ENCODE measurements around the gene ATP10B. TPM values are rescaled to one million over a fixed set of nuclear protein-coding genes. Genes with fewer than 3 reads are reported as not detected.
"Not testable (repeated sequence)": the region's sequence is repeated elsewhere in the genome, so short reads cannot be mapped to it uniquely, and the experiment has no call there.

Gene ATP10B
- total RNA-seq, 1 donor from 2014 or later, result under 0.01 TPM

DNA sequence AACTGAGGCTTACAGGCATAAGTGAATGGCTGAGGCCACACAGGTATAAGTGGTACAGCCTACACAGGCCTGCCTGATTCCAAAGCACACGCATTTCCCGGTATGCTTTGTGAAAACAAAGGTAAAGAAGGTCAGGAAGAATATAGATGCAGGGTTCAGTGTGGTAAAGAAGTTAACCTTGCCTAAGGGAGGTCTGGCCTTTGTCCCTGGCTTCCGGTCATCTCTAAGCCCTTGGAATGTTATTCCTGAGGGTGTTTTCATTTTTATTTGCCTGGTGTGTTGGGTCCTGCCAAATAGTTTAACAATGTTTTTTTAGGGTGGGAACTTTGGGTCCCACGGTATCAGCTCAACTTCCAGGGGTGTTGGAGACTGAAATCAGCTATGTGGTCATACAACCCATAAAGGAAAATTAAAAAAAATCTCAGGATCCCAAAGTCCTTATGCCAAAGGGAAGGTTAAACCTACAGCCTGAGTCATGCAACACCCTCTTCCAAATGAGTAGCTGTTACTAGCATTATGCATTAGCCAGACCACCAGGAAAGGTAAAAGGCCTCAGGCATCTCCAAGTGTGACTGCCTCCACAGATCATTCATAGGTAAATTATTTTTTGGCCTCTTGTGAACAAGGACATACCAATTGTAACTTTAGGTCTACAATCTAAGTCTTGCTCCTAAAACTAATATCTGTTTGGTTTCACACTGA lies 124.6 kb downstream of the ATP10B start:
- no peak overlapping the region for H3K27ac ChIP-seq (ENCODE audit: low read depth, low read length)
- H3K4me3 ChIP-seq (ENCODE audit: low read length in 3 of 3), result no peak overlapping the region
- no peaks in the 10 kb centered on the region for H3K9me3 ChIP-seq (ENCODE audit: control insufficient read depth in 3 of 3, low read length in 3 of 3)
- H3K9ac ChIP-seq (ENCODE audit: low read depth in 1 of 3, low read length in 3 of 3), result no peak overlapping the region
- H3K27me3 ChIP-seq (ENCODE audit: control insufficient read depth in 3 of 3, insufficient read depth in 3 of 3, low read length in 3 of 3), result no peaks in the 10 kb centered on the region
- H3K4me1 ChIP-seq (ENCODE audit: control insufficient read depth in 3 of 3, insufficient read depth in 3 of 3, low read length in 3 of 3), result no peaks in the 10 kb centered on the region
- H3K36me3 ChIP-seq (ENCODE audit: control insufficient read depth in 3 of 3, insufficient read depth in 3 of 3, low read length in 3 of 3), result no peaks in the 10 kb centered on the region

GRCh38 chr5:160726721-160727120 lies 125.3 kb downstream of the ATP10B start:
- H3K4me3 ChIP-seq (ENCODE audit: low read length in 3 of 3), result no peak overlapping the region
- H3K9me3 ChIP-seq (ENCODE audit: control insufficient read depth in 3 of 3, low read length in 3 of 3), result no peaks in the 10 kb centered on the region
- no peak overlapping the region for H3K27ac ChIP-seq (ENCODE audit: low read depth, low read length)
- H3K27me3 ChIP-seq (ENCODE audit: control insufficient read depth in 3 of 3, insufficient read depth in 3 of 3, low read length in 3 of 3), result no peaks in the 10 kb centered on the region
- no peaks in the 10 kb centered on the region for H3K36me3 ChIP-seq (ENCODE audit: control insufficient read depth in 3 of 3, insufficient read depth in 3 of 3, low read length in 3 of 3)
- H3K4me1 ChIP-seq (ENCODE audit: control insufficient read depth in 3 of 3, insufficient read depth in 3 of 3, low read length in 3 of 3), result no peaks in the 10 kb centered on the region
- H3K9ac ChIP-seq (ENCODE audit: low read depth in 1 of 3, low read length in 3 of 3), result no peak overlapping the region

- Histone ChIP-seq H3K9ac (ENCODE audit: low read depth in 1 of 3, low read length in 3 of 3) (no peak overlapping the region), H3K36me3 (ENCODE audit: control insufficient read depth in 3 of 3, insufficient read depth in 3 of 3, low read length in 3 of 3) (no peaks in the 10 kb centered on the region), H3K27ac (ENCODE audit: low read depth, low read length) (no peak overlapping the region), H3K27me3 (ENCODE audit: control insufficient read depth in 3 of 3, insufficient read depth in 3 of 3, low read length in 3 of 3) (no peaks in the 10 kb centered on the region), H3K4me3 (ENCODE audit: low read length in 3 of 3) (no peak overlapping the region), H3K9me3 (ENCODE audit: control insufficient read depth in 3 of 3, low read length in 3 of 3) (no peaks in the 10 kb centered on the region), H3K4me1 (ENCODE audit: control insufficient read depth in 3 of 3, insufficient read depth in 3 of 3, low read length in 3 of 3) (no peaks in the 10 kb centered on the region)
Measured at GRCh38 chr5:160720822-160721221, 131.2 kb downstream of the ATP10B start.

GRCh38 chr5:160715508-160715907 lies 136.5 kb downstream of the ATP10B start:
- not testable (repeated sequence) for H3K9me3 ChIP-seq (ENCODE audit: control insufficient read depth in 3 of 3, low read length in 3 of 3); H3K4me1 ChIP-seq (ENCODE audit: control insufficient read depth in 3 of 3, insufficient read depth in 3 of 3, low read length in 3 of 3); H3K27ac ChIP-seq (ENCODE audit: low read depth, low read length); H3K36me3 ChIP-seq (ENCODE audit: control insufficient read depth in 3 of 3, insufficient read depth in 3 of 3, low read length in 3 of 3); H3K9ac ChIP-seq (ENCODE audit: low read depth in 1 of 3, low read length in 3 of 3); H3K27me3 ChIP-seq (ENCODE audit: control insufficient read depth in 3 of 3, insufficient read depth in 3 of 3, low read length in 3 of 3); H3K4me3 ChIP-seq (ENCODE audit: low read length in 3 of 3)

GRCh38 chr5:160703547-160704189 lies 148.3 kb downstream of the ATP10B start:
- Histone ChIP-seq H3K27me3 (ENCODE audit: control insufficient read depth in 3 of 3, insufficient read depth in 3 of 3, low read length in 3 of 3) (no peaks in the 10 kb centered on the region), H3K4me1 (ENCODE audit: control insufficient read depth in 3 of 3, insufficient read depth in 3 of 3, low read length in 3 of 3) (no peaks in the 10 kb centered on the region), H3K36me3 (ENCODE audit: control insufficient read depth in 3 of 3, insufficient read depth in 3 of 3, low read length in 3 of 3) (no peaks in the 10 kb centered on the region), H3K9ac (ENCODE audit: low read depth in 1 of 3, low read length in 3 of 3) (no peak overlapping the region), H3K4me3 (ENCODE audit: low read length in 3 of 3) (no peak overlapping the region), H3K27ac (ENCODE audit: low read depth, low read length) (no peak overlapping the region), H3K9me3 (ENCODE audit: control insufficient read depth in 3 of 3, low read length in 3 of 3) (no peaks in the 10 kb centered on the region)

- Histone ChIP-seq H3K36me3 (ENCODE audit: control insufficient read depth in 3 of 3, insufficient read depth in 3 of 3, low read length in 3 of 3) (no peaks in the 10 kb centered on the region), H3K4me1 (ENCODE audit: control insufficient read depth in 3 of 3, insufficient read depth in 3 of 3, low read length in 3 of 3) (no peaks in the 10 kb centered on the region), H3K9me3 (ENCODE audit: control insufficient read depth in 3 of 3, low read length in 3 of 3) (no peaks in the 10 kb centered on the region), H3K27me3 (ENCODE audit: control insufficient read depth in 3 of 3, insufficient read depth in 3 of 3, low read length in 3 of 3) (no peaks in the 10 kb centered on the region), H3K27ac (ENCODE audit: low read depth, low read length) (no peak overlapping the region), H3K4me3 (ENCODE audit: low read length in 3 of 3) (no peak overlapping the region), H3K9ac (ENCODE audit: low read depth in 1 of 3, low read length in 3 of 3) (no peak overlapping the region)
Measured at GRCh38 chr5:160702934-160703333, 149.1 kb downstream of the ATP10B start.

- Histone ChIP-seq H3K9me3 (ENCODE audit: control insufficient read depth in 3 of 3, low read length in 3 of 3) (no peaks in the 10 kb centered on the region), H3K4me3 (ENCODE audit: low read length in 3 of 3) (no peak overlapping the region), H3K27me3 (ENCODE audit: control insufficient read depth in 3 of 3, insufficient read depth in 3 of 3, low read length in 3 of 3) (no peaks in the 10 kb centered on the region), H3K9ac (ENCODE audit: low read depth in 1 of 3, low read length in 3 of 3) (no peak overlapping the region), H3K4me1 (ENCODE audit: control insufficient read depth in 3 of 3, insufficient read depth in 3 of 3, low read length in 3 of 3) (no peaks in the 10 kb centered on the region), H3K27ac (ENCODE audit: low read depth, low read length) (no peak overlapping the region), H3K36me3 (ENCODE audit: control insufficient read depth in 3 of 3, insufficient read depth in 3 of 3, low read length in 3 of 3) (no peaks in the 10 kb centered on the region)
Measured at GRCh38 chr5:160702311-160702803, 149.7 kb downstream of the ATP10B start.

DNA sequence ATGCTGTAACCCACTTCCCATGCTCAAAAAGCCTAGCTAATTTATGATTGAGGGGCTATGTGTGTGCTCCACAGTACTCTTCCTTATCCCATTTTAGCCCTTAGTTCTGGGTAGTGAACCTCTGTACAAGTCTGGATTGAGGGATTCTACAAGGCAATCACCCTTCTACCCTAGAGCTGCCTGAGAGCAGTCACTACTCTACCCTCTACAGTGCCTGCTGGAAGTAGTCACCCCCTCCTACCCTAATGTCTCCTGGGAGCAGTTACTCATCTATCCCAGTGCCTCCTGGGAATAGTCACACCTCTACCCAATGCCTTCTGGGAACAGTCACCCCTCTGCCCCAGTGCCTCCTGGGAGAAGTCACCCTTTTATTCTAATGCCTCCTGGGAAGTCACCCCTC lies 150.6 kb downstream of the ATP10B start:
- Histone ChIP-seq H3K4me3 (ENCODE audit: low read length in 3 of 3) (no peak overlapping the region), H3K27me3 (ENCODE audit: control insufficient read depth in 3 of 3, insufficient read depth in 3 of 3, low read length in 3 of 3) (no peaks in the 10 kb centered on the region), H3K27ac (ENCODE audit: low read depth, low read length) (no peak overlapping the region), H3K9me3 (ENCODE audit: control insufficient read depth in 3 of 3, low read length in 3 of 3) (no peaks in the 10 kb centered on the region), H3K36me3 (ENCODE audit: control insufficient read depth in 3 of 3, insufficient read depth in 3 of 3, low read length in 3 of 3) (no peaks in the 10 kb centered on the region), H3K4me1 (ENCODE audit: control insufficient read depth in 3 of 3, insufficient read depth in 3 of 3, low read length in 3 of 3) (no peaks in the 10 kb centered on the region), H3K9ac (ENCODE audit: low read depth in 1 of 3, low read length in 3 of 3) (no peak overlapping the region)

DNA sequence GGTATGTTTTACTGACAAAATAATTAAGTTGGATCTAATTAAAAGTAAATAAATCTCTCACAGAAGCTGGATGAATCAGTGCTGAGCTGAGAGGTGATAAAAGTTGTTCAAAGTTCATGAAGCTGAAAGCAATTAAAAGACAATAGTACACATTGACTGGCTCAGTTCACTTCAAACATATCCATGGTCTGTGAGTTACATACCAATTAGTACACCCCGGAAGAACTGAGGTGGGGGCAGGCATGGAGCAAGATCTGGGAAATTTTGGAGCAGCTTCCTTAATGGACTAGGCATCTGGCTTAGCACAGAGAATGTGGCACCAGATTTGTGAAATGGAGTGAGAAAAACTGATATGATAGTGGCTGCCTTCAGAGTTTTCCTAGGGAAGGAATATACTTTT lies 152.7 kb downstream of the ATP10B start:
- H3K27ac ChIP-seq (ENCODE audit: low read depth, low read length), result no peak overlapping the region
- H3K4me3 ChIP-seq (ENCODE audit: low read length in 3 of 3), result no peak overlapping the region
- H3K9ac ChIP-seq (ENCODE audit: low read depth in 1 of 3, low read length in 3 of 3), result no peak overlapping the region
- H3K4me1 ChIP-seq (ENCODE audit: control insufficient read depth in 3 of 3, insufficient read depth in 3 of 3, low read length in 3 of 3), result no peaks in the 10 kb centered on the region
- no peaks in the 10 kb centered on the region for H3K36me3 ChIP-seq (ENCODE audit: control insufficient read depth in 3 of 3, insufficient read depth in 3 of 3, low read length in 3 of 3)
- no peaks in the 10 kb centered on the region for H3K9me3 ChIP-seq (ENCODE audit: control insufficient read depth in 3 of 3, low read length in 3 of 3)
- no peaks in the 10 kb centered on the region for H3K27me3 ChIP-seq (ENCODE audit: control insufficient read depth in 3 of 3, insufficient read depth in 3 of 3, low read length in 3 of 3)

- no peaks in the 10 kb centered on the region for H3K9me3 ChIP-seq (ENCODE audit: control insufficient read depth in 3 of 3, low read length in 3 of 3)
- no peak overlapping the region for H3K4me3 ChIP-seq (ENCODE audit: low read length in 3 of 3)
- H3K27me3 ChIP-seq (ENCODE audit: control insufficient read depth in 3 of 3, insufficient read depth in 3 of 3, low read length in 3 of 3), result no peaks in the 10 kb centered on the region
- H3K4me1 ChIP-seq (ENCODE audit: control insufficient read depth in 3 of 3, insufficient read depth in 3 of 3, low read length in 3 of 3), result no peaks in the 10 kb centered on the region
- H3K36me3 ChIP-seq (ENCODE audit: control insufficient read depth in 3 of 3, insufficient read depth in 3 of 3, low read length in 3 of 3), result no peaks in the 10 kb centered on the region
- no peak overlapping the region for H3K9ac ChIP-seq (ENCODE audit: low read depth in 1 of 3, low read length in 3 of 3)
- H3K27ac ChIP-seq (ENCODE audit: low read depth, low read length), result no peak overlapping the region
Measured at GRCh38 chr5:160697281-160697680, 154.7 kb downstream of the ATP10B start.
